HUDEP-2 (cell line): ENCODE data around the gene PM20D1.
"Not testable (repeated sequence)": the region's sequence is repeated elsewhere in the genome, so short reads cannot be mapped to it uniquely, and the experiment has no call there.

Experiments
- DNase-seq, 76 experiments: peaks; one replicate each; lab custom pipeline; 2025; ENCODE audit not compliant: unreplicated experiment in 76 of 76; lab: John Stamatoyannopoulos, UW

Gene PM20D1, protein sequence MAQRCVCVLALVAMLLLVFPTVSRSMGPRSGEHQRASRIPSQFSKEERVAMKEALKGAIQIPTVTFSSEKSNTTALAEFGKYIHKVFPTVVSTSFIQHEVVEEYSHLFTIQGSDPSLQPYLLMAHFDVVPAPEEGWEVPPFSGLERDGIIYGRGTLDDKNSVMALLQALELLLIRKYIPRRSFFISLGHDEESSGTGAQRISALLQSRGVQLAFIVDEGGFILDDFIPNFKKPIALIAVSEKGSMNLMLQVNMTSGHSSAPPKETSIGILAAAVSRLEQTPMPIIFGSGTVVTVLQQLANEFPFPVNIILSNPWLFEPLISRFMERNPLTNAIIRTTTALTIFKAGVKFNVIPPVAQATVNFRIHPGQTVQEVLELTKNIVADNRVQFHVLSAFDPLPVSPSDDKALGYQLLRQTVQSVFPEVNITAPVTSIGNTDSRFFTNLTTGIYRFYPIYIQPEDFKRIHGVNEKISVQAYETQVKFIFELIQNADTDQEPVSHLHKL

DNA sequence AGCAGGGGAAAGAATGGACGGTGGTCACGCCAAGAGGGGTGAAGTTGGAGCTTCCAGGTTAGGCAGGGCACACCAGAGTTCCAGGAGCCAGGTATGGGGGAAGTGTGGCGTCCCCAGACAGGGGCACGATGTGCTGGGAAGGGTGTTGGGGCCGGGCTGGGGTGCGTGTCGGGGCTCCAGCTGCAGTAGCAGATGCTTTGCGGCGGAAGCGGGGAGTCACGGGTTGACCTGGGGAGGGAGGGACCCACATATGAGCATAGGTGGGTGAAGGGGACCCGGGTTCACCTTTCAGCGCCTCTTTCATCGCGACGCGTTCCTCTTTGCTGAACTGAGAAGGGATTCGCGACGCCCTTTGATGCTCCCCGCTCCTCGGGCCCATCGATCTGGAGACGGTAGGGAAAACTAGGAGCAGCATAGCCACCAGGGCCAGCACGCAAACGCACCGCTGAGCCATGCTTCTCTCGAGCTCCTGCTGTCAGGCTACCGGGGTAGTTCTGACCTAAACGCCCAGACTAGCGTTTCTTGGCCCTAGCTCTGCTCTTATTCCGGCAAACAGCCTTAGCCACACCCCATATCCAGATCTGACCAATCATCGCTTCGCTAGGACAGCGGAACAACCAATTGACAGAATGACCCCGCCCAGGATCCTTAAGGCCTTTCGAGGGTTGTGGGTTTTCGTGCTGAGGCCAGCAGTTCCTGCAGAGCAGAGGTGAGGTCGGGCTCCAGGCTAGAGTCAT, at the start of gene PM20D1:
Gene PM20D1 (minus strand): TSS at position 514 of the 737 bp plus-strand sequence. CDS start 60 bp downstream, at position 454.
- peak in 40 of 76 experiments; percentile 1 to 67 (median 22) for DNase-seq

DNA sequence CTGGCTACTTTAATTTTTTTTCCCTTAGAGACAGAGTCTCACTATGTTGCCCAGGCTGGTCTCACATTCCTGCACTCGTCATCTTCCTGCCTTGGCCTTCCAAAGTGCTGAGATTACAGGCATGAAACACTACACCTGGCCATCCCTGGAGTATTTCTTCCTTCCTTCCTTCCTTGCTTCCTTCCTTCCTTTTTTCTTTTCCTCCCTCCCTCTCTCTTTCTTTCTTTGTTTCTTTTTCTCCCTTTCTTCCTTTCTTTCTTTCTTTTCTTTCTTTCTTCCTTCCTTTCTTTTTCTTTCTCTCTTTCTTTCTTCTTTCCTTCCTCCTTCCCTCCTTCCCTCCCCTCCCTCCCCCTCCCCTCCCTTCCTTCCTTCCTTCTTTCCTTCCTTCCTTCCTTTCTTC, 46.4 kb upstream of the PM20D1 start:
- DNase-seq, result no peak

DNA sequence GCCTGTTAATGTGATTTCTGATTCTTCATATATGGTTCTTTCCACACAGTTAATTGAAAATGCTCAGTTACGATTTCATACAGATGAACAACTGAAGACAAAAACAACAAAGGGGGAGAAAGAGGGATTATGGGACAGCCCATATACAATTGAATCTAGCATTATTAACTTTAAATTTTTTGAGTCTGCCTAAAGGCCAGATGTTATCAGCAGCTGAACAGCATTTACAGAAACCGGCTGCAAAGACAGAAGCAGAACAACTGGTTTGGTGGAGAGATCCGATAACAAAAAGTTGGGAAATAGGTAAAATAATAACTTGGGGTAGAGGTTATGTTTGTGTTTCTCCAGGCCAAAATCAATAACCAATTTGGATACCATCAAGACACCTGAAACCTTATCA, 44.2 kb upstream of the PM20D1 start:
- not testable (repeated sequence) for DNase-seq

DNA sequence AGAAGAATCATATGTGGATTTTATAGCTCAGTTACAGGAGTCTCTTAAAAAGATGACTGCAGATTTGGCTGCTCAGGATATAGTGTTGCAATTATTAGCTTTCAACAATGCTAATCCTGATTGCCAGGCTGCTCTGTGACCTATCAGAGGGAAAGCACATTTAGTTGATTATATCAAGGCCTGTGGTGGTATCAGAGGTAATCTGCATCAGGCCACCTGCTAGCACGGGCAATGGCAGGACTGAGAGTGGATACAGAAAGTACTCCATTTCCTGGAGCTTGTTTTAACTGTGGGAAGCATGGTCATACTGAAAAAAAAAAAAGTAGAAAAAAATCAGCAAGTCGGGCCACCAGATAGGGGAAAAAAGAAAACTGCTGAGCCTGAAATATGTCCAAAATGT, 42.2 kb upstream of the PM20D1 start:
- not testable (repeated sequence) for DNase-seq

DNA sequence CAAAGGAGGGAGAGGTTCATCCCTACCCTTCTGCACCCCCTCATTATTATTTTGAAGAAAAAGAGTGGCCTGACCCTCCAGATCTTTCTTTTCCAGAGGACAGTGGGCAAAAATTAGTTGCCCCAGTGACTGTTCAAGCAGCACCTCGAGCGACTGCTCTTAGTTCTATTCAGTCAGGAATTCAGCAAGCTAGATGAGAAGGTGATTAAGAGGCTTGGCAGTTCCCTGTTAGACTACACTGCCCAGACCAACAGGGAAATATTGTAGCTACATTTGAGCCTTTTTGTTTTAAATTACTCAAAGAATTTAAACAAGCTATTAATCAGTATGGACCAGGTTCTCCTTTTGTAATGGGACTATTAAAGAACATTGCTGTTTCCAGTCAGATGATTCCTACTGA, 41.5 kb upstream of the PM20D1 start:
- DNase-seq, result not testable (repeated sequence)

DNA sequence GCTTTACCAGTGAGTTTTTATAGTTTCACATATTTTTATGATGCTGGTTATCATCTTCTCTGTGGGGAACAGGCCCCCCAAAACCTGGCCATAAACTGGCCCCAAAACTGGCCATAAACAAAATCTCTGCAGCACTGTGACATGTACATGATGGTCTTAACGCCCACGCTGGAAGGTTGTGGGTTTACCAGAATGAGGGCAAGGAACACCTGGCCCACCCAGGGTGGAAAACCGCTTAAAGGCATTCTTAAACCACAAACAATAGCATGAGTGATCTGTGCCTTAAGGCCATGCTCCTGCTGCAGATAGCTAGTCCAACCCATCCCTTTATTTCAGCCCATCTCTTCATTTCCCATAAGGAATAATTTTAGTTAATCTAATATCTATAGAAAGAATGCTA, 40.7 kb upstream of the PM20D1 start:
- DNase-seq, result not testable (repeated sequence)

DNA sequence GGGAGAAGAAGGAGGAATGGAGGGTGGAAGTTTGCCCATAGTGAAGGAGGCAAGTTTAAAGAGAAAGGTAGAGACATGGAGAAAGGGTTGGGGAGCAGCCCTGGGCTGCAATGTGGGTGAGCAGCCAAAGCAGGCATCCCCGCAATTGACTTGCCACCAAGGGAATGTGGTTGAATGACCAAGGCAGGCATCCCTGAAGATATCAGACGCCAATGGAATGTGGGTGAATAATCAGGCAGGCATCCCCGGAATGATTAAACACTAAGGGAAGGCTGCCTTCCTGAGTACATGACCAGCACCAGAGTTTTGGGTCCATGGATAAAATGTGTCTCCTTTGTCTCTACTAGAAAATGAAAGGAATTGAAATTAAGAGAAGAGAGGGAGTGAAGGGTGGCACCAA, 39.8 kb upstream of the PM20D1 start:
- DNase-seq, result not testable (repeated sequence)

DNA sequence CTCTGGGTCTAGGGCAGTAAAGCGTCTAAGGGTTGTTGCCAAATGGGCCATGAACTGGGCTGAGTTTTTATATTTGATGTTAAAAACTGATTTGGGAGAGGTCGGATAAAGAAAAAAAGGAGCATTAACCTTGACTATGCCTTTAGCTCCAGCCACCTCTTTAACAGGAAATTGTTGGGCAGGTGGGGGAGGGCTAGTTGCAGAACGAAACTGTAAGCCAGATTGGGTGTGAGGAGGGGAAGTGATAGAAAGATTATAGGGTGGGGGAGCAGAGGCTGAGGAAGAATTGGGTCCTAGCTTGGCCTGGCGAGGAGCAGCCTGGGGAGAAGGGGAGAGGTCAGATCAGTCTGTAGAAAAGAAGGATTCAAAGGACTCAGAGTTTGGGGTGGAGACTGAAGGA, 39.1 kb upstream of the PM20D1 start:
- not testable (repeated sequence) for DNase-seq

DNA sequence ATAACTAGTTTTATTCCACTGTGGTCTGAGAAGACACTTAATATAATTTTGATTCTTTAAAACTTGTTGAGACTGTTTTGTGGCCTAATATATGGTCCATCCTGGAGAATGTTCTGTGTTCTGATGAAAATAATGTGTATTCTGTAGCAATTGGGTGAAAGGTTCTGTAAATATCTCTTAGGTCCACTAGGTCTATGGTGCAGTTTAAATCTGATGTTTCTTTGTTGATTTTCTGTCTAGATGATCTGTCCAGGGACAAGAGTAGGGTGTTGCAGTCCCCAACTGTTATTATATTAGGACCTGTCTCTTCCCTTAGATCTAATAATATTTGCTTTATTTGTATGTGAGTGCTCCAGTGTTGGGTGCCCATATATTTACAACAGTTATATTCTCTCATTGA, 33.9 kb upstream of the PM20D1 start:
- no peak for DNase-seq

DNA sequence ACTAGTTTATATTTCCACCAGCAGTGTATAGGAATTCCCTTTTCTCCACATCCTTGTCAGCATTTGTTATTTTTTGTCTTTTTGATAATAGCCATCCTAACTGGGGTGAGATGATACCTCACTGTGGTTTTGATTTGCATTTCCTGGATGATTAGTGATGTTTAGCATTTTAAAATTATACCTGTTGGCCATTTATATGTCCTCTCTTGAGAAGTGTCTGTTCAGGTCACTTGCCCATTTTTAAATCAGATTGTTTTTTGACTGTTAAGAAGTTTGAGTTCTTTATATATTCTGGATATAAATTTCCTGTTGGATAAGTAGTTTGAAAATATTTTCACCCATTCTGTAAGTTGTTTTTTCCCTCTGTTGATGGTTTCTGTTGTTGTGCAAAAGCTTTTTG, 31.0 kb upstream of the PM20D1 start:
- no peak for DNase-seq

DNA sequence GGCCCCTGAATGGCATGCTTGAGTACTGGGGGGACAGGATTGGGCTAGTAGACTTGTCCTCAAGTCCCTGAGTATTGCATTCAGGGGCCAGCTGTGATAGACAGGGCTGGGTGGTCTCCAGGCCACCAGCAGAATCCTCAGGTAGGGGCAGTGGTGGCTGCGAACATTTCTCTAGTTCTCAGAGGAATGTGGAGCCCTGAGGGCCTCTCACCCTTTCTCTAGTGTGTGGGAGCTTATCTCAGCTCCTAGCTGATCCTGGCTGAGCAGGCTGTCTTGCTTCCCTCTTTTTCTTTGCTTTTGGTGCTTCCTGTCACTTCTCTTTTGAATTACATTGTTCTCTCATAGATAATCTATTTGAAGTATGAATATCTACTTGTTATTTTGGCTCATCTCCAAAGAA, 30.0 kb upstream of the PM20D1 start:
- DNase-seq, result no peak

DNA sequence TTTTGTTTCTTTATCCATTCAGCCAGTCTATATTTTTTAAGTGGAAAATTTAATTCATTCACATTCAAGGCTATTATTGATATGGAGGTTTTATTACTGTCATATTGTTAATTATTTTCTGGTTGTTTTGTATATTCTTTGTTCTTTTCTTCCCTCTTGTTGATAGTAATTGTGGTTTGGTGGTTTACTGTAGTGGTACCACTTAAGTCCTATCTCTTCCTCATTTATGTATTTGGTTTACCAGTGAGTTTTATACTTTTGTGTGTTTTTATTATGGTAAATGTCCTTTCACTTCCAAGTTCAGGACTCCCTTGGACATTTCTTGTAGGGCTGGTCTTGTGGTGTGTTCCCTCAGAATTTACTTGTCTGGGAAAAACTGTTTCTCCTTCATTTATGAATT, 28.1 kb upstream of the PM20D1 start:
- DNase-seq, result no peak

DNA sequence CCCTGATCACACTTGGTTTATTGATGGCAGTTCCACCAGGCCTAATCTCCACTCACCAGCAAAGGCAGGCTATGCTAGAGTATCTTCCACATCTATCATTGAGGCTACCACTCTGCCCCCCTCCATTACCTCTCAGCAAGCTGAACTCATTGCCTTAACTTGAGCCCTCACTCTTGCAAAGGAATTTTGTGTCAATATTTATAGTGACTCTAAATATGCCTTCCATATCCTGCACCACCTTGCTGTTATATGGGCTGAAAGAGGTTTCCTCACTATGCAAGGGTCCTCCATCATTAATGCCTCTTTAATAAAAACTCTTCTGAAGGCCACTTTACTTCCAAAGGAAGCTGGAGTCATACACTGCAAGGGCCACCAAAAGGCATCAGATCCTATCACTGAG, 23.2 kb upstream of the PM20D1 start:
- DNase-seq, result not testable (repeated sequence)

DNA sequence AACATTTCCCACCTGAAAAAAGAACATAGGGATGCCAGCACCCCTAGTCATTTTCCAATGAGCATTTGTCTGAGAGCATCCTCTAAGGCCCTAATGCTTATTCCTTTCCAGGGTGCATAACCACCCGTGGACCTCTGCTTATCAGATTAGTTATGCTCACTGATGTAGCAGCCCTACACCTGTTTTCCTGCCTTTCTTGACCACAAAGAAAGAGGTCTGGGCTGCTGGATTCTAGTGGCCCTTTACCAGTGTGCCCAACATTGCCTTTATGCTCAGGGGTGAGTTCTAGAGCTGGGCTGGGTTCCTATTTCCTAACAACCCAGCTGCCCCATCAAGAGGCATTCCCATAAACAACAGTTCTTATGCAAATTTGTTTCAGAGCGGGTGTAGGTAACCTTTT, 20.3 kb upstream of the PM20D1 start:
- no peak for DNase-seq

DNA sequence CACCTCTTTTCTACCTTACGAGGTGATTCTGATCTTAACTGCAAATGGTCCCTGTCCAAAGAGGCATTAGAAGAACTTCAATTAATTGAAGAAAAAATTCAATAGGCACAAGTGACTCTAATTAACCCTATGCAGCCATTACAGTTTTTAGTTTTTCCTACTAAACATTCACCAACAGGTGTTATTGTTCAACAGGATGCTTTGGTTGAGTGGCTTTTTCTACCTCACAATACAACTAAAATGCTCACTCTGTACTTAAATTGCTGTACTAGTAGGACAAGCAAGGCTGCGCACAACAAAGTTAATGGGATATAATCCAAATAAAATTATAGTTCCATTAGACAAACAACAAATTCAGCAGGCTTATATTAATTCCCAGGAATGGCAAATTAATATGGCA, 11.6 kb upstream of the PM20D1 start:
- no peak for DNase-seq

DNA sequence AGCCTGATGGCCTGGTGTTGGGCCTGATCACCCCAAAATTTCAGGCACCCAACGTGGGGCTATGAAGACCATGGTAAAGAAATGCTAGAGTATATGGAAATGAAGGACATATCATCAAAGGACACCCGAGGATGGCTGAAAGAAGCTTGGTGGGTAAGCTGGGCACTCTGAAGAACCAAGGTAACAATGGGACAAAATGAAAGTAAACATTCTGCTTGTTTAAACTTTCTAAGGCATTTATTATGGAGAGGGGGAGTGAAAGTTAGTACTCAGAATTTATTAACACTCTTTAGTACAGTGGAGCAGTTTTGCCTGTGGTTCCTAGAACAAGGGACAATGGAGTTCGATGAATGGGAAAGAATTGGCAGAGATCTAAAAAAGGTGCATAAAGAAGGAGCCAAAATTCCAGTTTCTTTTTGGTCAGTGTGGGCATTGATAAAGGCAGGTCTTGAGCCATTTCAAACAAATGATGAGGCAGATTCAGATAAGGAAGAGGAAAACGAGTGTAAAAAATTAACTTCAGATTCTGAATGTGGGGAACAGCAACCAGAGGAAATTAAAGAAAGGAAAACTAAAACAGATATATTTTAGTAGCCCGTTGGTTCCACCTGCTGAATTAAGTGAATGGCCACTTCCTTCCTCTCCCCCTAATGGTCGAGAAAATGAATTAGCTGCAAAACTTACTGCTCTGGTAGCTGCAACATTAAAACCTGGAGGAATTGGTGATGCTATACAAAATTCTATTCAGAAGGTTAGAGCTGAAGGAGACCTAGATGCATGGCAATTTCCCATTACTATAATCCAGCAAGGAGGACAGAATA, 8.4 kb upstream of the PM20D1 start:
- peak in 2 of 76 experiments; percentile 2 to 3 for DNase-seq

DNA sequence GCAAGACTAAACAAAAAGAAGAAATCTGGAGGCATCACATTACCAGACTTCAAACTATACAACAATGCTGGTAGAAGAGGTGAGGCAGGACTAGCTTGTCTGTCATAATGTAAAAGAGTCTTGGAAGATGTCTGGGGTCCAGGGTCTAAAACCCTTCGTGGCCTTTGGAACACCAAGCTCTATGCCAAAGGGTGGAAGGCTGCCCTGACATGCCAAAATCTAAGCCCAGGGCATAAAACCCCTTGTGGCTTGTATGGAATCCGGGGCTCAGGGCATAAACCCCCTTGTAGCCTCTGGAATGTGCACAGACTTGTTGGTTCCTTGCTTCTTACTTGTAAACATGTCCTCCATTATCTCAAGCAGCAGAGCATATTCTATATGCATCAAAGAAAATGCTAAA, 7.6 kb upstream of the PM20D1 start:
- not testable (repeated sequence) for DNase-seq

DNA sequence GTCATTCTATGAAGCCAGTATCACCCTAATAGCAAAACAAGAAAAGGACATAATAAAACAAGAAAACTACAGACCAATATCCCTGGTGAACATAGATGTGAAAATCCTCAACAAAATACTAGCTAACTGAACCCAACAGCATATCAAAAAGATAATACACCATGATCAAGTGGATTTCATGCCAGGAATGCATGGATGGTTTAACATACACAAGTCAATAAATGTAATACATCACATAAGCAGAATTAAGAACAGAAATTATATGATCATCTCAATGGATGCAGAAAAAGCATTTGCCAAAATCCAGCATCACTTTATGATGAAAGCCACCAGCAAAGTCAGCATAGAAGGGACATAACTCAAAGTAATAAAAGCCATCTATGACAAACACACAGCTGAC, 6.5 kb upstream of the PM20D1 start:
- DNase-seq, result no peak

DNA sequence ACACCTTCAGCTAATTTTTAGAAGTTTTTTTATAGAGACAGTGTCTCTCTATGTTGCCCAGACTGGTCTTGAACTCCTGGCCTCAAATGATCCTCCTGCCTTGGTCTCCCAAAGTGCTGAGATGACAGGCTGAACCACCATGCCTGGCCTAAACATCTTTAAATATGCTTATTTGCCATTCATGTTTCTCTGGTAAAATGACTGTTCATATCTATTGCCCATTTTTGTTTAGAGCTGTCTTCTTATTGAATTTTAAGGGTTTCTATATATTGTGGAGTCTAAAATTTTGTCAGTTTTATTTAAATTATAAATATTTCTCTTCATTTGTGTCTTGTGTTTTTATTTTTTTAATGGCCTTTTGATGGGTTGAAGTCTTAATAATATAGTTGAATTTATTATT, 3.0 kb upstream of the PM20D1 start:
- no peak for DNase-seq

DNA sequence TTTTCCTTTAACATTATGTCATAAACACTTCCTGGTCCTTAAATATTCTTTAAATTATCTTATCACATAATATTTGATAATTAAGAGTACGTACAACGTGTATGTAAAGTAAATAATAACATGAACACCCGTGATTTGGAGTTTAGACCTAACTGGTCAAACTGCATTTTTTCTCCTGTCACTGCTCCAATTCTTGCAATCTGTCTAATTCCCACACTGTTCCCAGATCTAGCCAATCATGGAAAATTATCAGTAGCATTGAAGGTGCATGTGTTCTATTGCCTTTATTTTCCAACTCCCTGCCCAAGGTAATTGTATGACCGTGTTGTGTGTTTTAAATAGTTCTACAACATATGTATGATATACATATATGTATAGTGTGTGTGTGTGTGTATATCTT, 2.1 kb upstream of the PM20D1 start:
- no peak for DNase-seq
